HEK293T (cell line): ENCODE results near the gene GALNT18.

Experiments
- CTBP1 ChIP-seq: fragments of 450-650 bp; IDR thresholded peaks from 2 replicates; pipeline ENCODE4 v1.6.1; 2016; ENCODE audit warnings: borderline replicate concordance
- FOXA1 ChIP-seq: fragments of 450-650 bp; IDR thresholded peaks from 2 replicates; pipeline ENCODE4 v1.6.1; 2016; ENCODE audit warnings: mild to moderate bottlenecking
- HDGF ChIP-seq: fragments of 450-650 bp; IDR thresholded peaks from 2 replicates; pipeline ENCODE4 v1.6.1; 2017; ENCODE audit warnings: antibody characterized with exemption, borderline replicate concordance
- NFRKB ChIP-seq: fragments of 450-650 bp; IDR thresholded peaks from 2 replicates; pipeline ENCODE4 v1.6.1; 2016; ENCODE audit warnings: mild to moderate bottlenecking, moderate library complexity
- TARDBP ChIP-seq: fragments of 450-650 bp; IDR thresholded peaks from 2 replicates; pipeline ENCODE4 v1.6.1; 2016

GRCh38 chr11:11670574-11670973, 48.8 kb upstream of the GALNT18 start:
- no peak for TF ChIP-seq FOXA1
- no peak for TF ChIP-seq HDGF
- TF ChIP-seq TARDBP = no peak
- no peak for TF ChIP-seq NFRKB
- TF ChIP-seq CTBP1 = no peak
